HG02870 (cell line): Measurements from ENCODE around the gene SMOC2.

Experiments used
- ATAC-seq: cut with Tn5 transposase; IDR thresholded peaks from one replicate; pipeline ENCODE4 v1.9.1; 2021; ENCODE audit warnings: mild to moderate bottlenecking, moderate library complexity; ENCODE audit not compliant: unreplicated experiment

The SMOC2 gene

GRCh38 chr6:168440520-168441433 lies at the start of gene SMOC2:
Gene SMOC2 (plus strand): TSS chr6:168441184. CDS start chr6:168441371, 187 bp downstream.
- ATAC-seq: no peak

GRCh38 chr6:168393126-168393870 lies 47.7 kb upstream of the SMOC2 start:
- ATAC-seq: no peak

GRCh38 chr6:168394606-168395005 lies 46.4 kb upstream of the SMOC2 start:
- ATAC-seq: no peak

GRCh38 chr6:168395983-168396382 lies 45.0 kb upstream of the SMOC2 start:
- no peak for ATAC-seq

- ATAC-seq: no peak
Observed at GRCh38 chr6:168396561-168396960, 44.4 kb upstream of the SMOC2 start.

GRCh38 chr6:168397012-168397411 lies 44.0 kb upstream of the SMOC2 start:
- ATAC-seq: no peak

- ATAC-seq: no peak
Observed at GRCh38 chr6:168400037-168400436, 40.9 kb upstream of the SMOC2 start.

- no peak for ATAC-seq
Observed at GRCh38 chr6:168403370-168404005, 37.5 kb upstream of the SMOC2 start.

- no peak for ATAC-seq
Observed at GRCh38 chr6:168404560-168404959, 36.4 kb upstream of the SMOC2 start.

- ATAC-seq: no peak
Observed at GRCh38 chr6:168407842-168408241, 33.1 kb upstream of the SMOC2 start.

GRCh38 chr6:168408504-168409136 lies 32.4 kb upstream of the SMOC2 start:
- no peak for ATAC-seq

GRCh38 chr6:168410035-168410434 lies 30.9 kb upstream of the SMOC2 start:
- no peak for ATAC-seq

- ATAC-seq: no peak
Observed at GRCh38 chr6:168410554-168411011, 30.4 kb upstream of the SMOC2 start.

GRCh38 chr6:168411130-168411529 lies 29.9 kb upstream of the SMOC2 start:
- no peak for ATAC-seq

- ATAC-seq: no peak
Observed at GRCh38 chr6:168411793-168412192, 29.2 kb upstream of the SMOC2 start.

- no peak for ATAC-seq
Observed at GRCh38 chr6:168412456-168412855, 28.5 kb upstream of the SMOC2 start.

- ATAC-seq: no peak
Observed at GRCh38 chr6:168413018-168413720, 27.8 kb upstream of the SMOC2 start.

GRCh38 chr6:168413856-168414255 lies 27.1 kb upstream of the SMOC2 start:
- no peak for ATAC-seq

- ATAC-seq: no peak
Observed at GRCh38 chr6:168414336-168415097, 26.5 kb upstream of the SMOC2 start.
